IPS-20b (cell line): ENCODE results near the gene ADGRE2.
A peak's percentile ranks its signal among the peaks of the same experiment; 100 is the strongest.
"Not testable (repeated sequence)": the region's sequence is repeated elsewhere in the genome, so short reads cannot be mapped to it uniquely, and the experiment has no call there.

Experiments
- H3K27ac ChIP-seq: one replicate; pipeline ENCODE4 v1.5.1; 2013; ENCODE audit warnings: low read length
- H3K27me3 ChIP-seq: 2 replicates; pipeline ENCODE4 v1.6.1; 2013; ENCODE audit warnings: mild to moderate bottlenecking, low read length, inconsistent platforms; ENCODE audit not compliant: insufficient read depth
- H3K36me3 ChIP-seq: 2 replicates; pipeline ENCODE4 v1.6.1; 2013; ENCODE audit warnings: low read depth, mild to moderate bottlenecking, inconsistent platforms, low read length, moderate library complexity; ENCODE audit not compliant: insufficient read depth
- H3K4me1 ChIP-seq: 2 replicates; pipeline ENCODE4 v1.6.1; 2013; ENCODE audit warnings: mild to moderate bottlenecking, control low read depth, inconsistent platforms, low read length, moderate library complexity; ENCODE audit not compliant: insufficient read depth
- H3K4me3 ChIP-seq: 2 replicates; pipeline ENCODE4 v1.5.1; 2013; ENCODE audit warnings: mild to moderate bottlenecking, low read length, inconsistent platforms
- H3K9ac ChIP-seq: 2 replicates; pipeline ENCODE4 v1.6.1; 2013; ENCODE audit warnings: low read depth, mild to moderate bottlenecking, inconsistent platforms, low read length, moderate library complexity
- H3K9me3 ChIP-seq: 2 replicates; pipeline ENCODE4 v1.6.1; 2013; ENCODE audit warnings: mild to moderate bottlenecking, low read depth, low read length, inconsistent platforms; ENCODE audit not compliant: insufficient read depth

ADGRE2 gene

DNA sequence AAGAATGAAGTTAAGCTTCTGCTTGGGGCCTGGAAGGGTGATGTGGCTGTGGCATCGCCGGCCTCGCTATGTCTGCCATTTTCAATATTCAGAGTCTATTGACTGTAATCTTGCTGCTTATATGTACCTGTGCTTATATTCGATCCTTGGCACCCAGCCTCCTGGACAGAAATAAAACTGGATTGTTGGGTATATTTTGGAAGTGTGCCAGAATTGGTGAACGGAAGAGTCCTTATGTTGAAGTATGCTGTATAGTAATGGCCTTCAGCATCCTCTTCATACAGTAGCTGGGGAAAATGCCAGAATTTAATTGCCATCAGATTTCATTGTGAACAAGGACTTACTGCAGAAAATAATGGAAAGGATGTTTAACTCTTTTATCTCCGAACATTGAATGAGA is 13.9 kb upstream of the ADGRE2 start:
- not testable (repeated sequence) for H3K27ac ChIP-seq, H3K36me3 ChIP-seq, H3K4me1 ChIP-seq, H3K4me3 ChIP-seq, H3K9ac ChIP-seq, H3K9me3 ChIP-seq, H3K27me3 ChIP-seq

DNA sequence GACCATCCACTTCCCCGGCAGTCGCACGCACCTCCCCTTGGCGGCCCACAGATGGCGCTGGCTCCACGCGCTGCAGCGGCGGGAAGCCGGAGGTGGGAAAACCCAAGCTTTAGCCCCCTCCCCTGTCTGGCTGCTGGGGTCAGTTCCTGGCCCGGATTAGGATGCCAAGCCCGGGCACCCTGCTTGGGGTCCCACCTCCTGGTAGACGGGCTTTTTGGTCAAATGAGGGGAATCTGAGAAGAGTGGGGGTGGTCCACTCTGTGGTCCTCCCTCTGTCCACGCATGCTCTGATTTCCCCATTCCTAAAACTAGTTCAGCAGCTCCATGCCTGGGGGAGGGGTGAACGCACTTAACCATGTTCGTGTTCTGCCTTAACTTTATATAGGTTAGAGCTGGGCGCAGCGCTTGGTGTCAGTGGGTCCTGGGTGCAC is 8.1 kb upstream of the ADGRE2 start:
- Histone ChIP-seq H3K4me3 (peak overlapping the region; percentile 50), H3K4me1 (no peaks in the 10 kb centered on the region), H3K27me3 (no peaks in the 10 kb centered on the region), H3K9me3 (no peaks in the 10 kb centered on the region), H3K9ac (no peak overlapping the region; the same call in 1 of the 2 replicates), H3K27ac (no peak overlapping the region), H3K36me3 (no peaks in the 10 kb centered on the region)

DNA sequence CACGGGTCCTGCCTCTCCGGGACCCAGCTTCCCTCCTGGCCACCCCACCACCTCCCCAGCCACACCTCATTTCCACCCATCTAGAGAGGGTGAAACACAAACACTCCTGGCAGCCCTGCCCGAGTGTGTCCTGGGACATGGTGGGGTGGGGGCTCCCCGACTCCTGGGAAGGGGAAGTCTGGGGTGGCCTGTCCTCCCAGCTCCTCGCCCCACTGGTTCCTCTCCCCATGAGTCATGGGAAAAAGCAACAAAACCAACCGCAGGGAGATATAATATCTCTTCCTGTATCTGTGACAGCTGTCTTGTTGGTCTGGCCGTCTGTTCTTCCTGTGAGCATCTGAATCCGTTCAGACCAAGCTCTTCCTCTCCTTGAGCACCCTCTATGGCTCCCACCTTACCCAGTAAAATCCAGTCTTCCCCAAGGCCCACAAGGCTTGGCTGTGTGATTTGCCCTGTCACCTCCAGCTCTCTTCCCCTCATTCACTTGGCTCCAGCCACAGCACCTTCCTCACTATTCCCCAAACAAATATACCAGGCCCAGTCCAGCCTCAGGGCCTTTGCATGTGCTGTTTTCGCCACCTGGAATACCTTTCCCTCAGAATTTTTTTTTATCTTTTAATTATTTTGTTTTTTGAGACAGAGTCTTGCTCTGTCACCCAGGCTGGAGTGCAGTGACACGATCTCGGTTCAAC is 6.9 kb upstream of the ADGRE2 start:
- H3K27ac ChIP-seq, H3K4me3 ChIP-seq, H3K36me3 ChIP-seq, H3K27me3 ChIP-seq, H3K9me3 ChIP-seq, H3K4me1 ChIP-seq, H3K9ac ChIP-seq: not testable (repeated sequence)

DNA sequence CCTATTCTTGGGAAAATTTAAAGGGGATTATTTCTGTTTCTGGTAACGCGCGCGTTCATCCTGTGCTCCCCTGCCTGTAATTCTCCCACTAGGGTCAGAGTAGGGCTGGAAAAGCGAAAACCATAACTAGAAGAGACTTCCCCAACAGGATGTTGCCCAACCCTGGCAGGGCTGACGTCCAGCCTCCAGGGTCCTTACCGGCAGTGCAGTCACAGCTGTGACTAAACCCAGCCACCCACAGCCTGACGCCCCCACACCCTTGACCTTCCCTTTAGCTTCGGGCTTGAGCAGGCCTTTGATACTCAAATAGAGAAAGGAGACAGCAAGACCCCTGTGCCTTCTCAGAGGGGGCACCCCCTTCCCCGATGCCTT is 6.4 kb upstream of the ADGRE2 start:
- H3K4me1 ChIP-seq, H3K9me3 ChIP-seq, H3K4me3 ChIP-seq, H3K27me3 ChIP-seq, H3K9ac ChIP-seq, H3K27ac ChIP-seq, H3K36me3 ChIP-seq: not testable (repeated sequence)

DNA sequence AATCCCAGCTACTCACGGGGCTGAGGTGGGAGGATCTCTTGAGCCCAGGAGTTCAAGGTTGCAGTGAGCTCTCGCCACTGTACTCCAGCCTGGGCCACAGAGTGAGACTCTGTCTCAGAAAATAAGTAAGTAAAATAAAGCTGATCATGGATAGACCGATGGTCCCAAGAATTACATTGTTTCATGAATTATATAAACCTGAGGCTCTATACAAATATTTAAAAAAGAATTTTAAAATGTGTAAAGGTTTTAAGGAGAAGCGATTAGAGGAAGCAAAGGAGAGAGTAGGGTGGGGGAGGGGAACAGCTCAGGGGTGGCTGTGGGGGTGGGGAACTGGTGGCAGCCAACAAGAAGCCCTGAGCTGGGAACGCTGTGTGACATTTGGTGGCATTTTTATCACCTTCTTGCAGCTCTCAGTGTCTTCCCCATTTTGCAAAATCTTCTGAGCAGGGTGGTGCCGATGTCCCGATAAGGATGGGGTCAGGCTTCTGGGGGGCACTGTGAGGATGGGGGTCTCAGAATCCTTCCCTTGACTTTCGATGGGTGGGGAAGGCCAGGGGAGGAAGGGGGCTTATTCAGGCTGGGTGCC is 5.1 kb upstream of the ADGRE2 start:
- not testable (repeated sequence) for H3K4me1 ChIP-seq, H3K9ac ChIP-seq, H3K36me3 ChIP-seq, H3K9me3 ChIP-seq, H3K27ac ChIP-seq, H3K4me3 ChIP-seq, H3K27me3 ChIP-seq

DNA sequence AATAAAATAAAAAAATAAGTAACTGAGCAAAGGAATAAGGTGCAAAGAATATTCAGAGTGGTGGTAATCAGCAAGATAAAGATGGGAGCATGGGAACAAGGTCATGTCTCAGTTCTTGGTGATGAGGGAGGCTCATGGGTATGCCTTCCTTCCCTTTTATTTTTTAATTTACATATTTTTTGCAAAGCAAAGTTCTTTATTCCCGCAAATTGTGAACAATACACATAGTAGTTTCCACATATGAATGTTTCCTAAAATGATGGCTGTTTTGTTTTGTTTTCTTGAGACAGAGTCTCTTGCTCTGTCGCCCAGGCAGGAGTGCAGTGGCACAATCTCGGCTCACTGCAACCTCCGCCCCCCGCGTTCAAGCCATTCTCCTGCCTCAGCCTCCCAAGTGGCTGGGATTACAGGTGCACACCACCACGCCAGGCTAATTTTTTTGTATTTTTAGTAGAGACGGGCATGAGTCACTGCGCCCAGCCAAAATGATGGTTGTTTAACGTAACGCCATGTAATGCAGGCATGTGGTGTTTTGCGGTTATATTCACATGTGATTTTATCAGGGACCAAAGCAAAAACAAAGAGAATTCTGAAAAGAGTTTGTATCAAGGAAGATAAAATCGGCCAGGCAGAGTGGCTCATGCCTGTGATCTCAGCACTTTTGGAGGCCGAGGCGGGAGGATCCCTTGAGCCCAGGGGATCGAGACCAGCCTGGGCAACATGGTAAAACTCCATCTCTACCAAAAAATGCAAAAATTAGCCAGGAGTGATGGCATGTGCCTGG is 4.5 kb upstream of the ADGRE2 start:
- Histone ChIP-seq H3K9me3 (no peaks in the 10 kb centered on the region), H3K4me3 (no peak overlapping the region), H3K36me3 (no peaks in the 10 kb centered on the region), H3K4me1 (no peaks in the 10 kb centered on the region), H3K27ac (no peak overlapping the region), H3K27me3 (no peaks in the 10 kb centered on the region), H3K9ac (no peak overlapping the region)

DNA sequence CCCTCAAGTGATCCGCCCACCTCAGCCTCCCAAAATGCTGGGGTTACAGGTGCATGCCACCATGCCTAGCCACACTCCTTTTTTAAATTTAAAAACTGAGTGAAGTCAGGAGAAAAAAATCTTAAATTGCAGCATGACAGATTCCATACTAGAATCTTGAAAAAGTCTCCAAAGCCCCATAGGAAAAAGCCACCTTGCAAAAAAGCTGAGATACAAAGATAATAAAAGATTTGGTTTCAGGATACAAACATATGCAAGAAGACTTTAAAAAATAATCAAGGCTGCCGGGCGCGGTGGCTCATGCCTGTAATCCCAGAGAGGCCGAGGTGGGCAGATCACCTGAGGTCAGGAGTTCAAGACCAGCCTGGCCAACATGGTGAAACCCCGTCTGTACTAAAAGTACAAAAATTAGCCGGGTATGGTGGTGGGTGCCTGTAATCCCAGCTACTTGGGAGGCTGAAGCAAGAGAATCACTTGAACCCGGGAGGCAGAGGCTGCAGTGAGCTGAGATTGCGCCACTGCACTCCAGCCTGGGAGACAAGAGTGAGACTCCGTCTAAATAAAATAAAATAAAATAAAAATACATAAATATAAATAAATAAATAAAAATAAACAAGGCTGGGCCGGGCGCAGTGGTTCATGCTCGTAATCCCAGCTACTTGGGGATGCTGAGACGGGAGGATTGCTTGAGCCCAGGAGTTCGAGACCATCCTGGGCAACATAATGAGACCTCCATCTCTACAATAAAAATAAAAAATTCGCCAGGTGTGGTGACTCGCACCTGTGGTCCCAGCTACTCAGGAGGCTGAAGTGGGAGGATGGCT is 3.6 kb upstream of the ADGRE2 start:
- not testable (repeated sequence) for H3K9ac ChIP-seq, H3K27ac ChIP-seq, H3K4me1 ChIP-seq, H3K4me3 ChIP-seq, H3K36me3 ChIP-seq, H3K27me3 ChIP-seq, H3K9me3 ChIP-seq

DNA sequence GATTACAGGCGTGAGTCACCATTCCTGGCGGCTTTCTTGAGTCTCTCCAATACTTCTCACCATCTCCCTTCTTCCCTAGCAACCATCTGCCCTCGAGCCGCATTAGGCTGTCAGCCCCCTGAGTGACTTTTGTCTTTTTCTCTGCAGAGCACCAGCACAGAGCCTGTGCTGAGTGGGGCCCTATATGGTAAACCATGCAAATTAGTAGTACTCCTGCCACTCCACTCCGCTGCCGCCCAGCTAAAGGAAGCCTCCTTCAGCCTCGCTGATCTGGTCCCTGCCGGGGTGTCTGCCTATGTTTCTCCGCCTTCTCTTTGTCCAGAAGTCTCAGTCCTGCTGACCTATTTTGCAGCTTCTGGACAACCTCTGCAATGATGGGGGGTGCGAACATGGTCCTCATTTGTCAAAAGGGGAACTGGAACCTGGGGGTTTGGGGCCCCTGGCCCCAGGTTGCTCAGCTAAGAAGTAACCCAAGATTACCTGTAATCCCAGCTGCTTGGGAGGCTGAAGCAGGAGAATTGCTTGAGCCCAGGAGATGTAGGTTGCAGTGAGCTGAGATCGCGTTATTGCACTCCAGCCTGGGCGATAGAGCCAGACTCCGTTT is 2.4 kb upstream of the ADGRE2 start:
- H3K9me3 ChIP-seq, H3K4me1 ChIP-seq, H3K27ac ChIP-seq, H3K4me3 ChIP-seq, H3K36me3 ChIP-seq, H3K9ac ChIP-seq: not testable (repeated sequence)
- peaks cover 11% of the 10 kb centered on the region for H3K27me3 ChIP-seq

DNA sequence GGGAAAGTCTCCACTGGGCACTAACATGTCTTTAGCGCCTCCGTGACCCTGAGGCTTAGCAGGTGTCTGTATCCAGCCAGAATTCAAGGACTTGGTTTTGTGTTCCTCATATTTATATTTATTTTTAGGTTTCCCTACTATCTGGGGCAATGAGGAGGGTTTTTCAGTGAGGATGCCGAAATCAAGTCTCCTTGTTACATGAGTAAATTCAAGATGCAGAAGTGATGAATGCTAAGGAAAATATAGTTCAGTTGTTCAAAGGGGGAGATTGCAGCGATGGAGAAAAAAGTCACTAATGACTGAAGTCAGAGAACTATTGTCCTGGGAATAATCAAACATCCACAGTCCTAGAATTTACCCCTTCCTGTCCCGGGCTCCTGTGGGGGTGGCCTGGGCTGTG is 791 bp upstream of the ADGRE2 start:
- Histone ChIP-seq H3K27ac (no peak overlapping the region), H3K4me3 (no peak overlapping the region), H3K27me3 (peaks cover 15% of the 10 kb centered on the region), H3K9ac (no peak overlapping the region), H3K4me1 (no peaks in the 10 kb centered on the region), H3K36me3 (no peaks in the 10 kb centered on the region), H3K9me3 (no peaks in the 10 kb centered on the region)

DNA sequence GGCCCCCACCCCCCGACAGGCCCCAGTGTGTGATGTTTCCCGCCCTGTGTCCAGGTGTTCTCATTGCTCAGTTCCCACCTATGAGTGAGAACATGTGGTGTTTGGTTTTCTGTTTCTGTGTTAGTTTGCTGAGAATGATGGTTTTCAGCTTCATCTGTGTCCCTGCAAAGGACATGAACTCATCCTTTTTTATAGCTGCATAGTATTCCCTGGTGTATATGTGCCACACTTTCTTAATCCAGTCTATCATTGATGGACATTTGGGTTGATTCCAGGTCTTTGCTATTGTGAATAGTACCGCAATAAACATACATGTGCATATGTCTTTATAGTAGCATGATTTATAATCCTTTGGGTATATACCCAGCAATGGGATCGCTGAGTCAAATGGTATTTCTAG is 715 bp downstream of the ADGRE2 start:
- not testable (repeated sequence) for H3K9ac ChIP-seq, H3K4me1 ChIP-seq, H3K36me3 ChIP-seq, H3K4me3 ChIP-seq, H3K9me3 ChIP-seq, H3K27ac ChIP-seq
- peaks cover 15% of the 10 kb centered on the region for H3K27me3 ChIP-seq

DNA sequence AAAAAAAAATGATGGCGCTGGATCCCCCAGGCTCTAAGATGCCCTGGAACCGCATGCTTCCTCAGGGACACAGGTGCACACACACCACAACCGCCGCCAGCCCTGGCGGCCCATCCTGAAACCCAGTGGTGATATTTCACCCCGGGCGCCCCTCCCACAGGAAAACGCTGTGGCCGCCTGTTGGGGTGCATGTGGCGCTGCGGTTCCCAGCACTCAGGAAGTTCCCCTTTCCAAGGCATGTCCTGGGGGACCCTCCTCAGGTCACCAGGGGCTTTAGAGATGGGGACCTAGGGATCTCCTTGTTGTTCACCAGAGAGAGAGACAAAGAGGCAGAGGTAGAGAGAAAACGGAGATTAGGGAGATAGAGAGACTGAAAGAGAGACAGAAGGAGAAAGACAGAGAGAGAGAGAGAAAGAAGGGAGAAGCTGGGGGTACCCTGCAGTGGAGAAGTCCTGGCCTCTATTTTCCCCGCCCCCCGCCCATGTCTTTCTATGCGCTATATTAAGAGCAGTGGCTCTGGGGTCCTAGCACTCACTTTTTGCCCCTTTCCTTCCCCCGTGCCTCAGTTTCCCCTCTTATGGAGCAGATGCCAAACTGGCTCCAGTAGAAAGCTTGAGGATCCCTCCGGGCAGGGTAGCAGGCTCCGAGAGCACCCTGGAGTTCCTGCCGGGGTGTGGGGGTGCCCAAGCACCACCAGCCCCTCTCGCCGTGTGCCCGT is 2.3 kb downstream of the ADGRE2 start:
- Histone ChIP-seq H3K27ac (no peak overlapping the region), H3K4me1 (no peaks in the 10 kb centered on the region), H3K4me3 (peak overlapping the region; percentile 69), H3K9me3 (no peaks in the 10 kb centered on the region), H3K36me3 (no peaks in the 10 kb centered on the region), H3K9ac (peak overlapping the region; percentile 59; the same call in 1 of the 2 replicates), H3K27me3 (peaks cover 15% of the 10 kb centered on the region)
